HG03439 (cell line): ENCODE measurements around the gene ADAD2.

Experiments
- ATAC-seq: cut with Tn5 transposase; IDR thresholded peaks from one replicate; pipeline ENCODE4 v1.9.1; 2021; ENCODE audit warnings: mild to moderate bottlenecking, moderate library complexity; ENCODE audit not compliant: unreplicated experiment

Gene ADAD2

GRCh38 chr16:84244728-84245127 lies 53.8 kb downstream of the ADAD2 start:
- no peak for ATAC-seq

DNA sequence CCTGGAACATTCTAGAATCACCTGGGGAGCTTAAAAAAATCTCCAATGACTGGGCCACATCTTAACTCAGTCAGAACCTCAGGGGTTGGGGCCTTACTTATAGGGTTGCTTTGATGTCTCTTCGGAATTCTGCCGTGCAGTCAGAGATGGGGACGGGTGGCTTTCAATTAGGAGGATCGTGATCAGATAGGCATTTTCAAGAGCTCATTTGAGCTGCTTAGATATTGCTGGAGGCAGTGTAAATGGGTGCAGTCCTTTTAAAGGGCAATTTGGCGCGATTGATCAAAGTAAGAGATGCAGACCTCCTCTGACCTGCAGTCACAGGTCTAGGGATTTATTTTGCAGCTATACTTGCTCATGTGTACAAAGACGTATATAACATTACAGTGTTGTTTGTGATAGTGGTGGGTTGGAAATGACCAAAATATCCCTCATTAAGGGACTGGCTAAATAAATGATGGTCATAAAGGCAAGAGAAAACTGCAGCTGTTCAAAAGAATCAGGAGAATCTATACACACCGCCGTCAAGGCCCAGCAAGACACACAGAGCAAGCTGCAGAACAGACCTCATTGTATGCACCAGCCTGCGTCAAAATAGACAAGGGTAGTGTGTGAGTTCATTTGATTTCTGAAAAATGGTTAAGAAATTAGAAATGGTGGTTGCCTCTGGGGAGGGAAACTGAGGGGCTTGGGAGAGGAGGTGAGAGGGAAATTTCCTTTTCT lies 55.2 kb downstream of the ADAD2 start:
- ATAC-seq, result no peak

DNA sequence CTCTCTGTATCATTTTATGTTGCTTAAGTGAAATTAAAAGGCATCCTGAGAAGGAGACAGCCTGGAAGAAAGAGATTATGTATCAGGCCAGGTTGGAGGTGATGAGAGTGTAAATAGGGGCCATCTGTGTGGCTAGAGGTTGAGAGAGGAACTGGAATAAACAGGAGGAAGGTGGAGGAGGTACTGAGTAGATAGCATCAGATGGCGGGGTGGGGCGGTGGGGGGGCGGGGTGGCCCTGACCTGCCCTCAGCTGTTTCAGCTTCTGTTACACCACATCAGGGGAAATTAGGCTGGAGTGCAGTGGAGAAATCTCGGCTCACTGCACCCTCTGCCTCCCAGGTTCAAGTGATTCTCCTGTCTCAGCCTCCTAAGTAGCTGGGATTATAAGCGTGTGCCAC lies 55.7 kb downstream of the ADAD2 start:
- no peak for ATAC-seq
